Stimulated activated CD8-positive, alpha-beta memory T cell treated with anti-CD3 and anti-CD28 coated beads, Interleukin-2, amount 100 ng/mL, for 48 hours (primary cell): ENCODE data around the gene NPB.

ENCODE experiments used
- DNase-seq, 2 donors: peaks; one replicate each; pipeline ENCODE4 v3.0.0-alpha.2; 2020; ENCODE audit warnings: low read depth in 2 of 2

The NPB gene

DNA sequence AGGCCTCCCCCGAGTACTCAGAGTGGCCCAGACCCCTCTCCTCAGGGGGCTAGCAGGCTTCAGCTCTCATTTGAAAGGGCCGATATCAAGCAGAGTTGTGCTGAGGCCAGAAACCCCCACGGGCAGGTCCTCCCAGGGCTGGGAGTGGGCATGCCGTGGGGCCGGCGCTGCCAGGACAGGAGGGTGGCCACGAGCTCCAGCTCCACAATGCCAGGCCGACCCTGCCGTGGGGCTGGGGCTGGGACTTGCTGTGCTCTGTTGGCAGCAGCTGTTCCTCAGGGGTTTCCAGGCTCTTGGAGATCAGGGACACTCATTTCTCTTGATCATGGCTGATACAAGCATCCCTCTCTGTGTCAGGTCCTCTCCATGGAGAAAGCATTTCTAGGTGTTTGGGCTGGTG is 3.2 kb upstream of the NPB start:
- no peak for DNase-seq

DNA sequence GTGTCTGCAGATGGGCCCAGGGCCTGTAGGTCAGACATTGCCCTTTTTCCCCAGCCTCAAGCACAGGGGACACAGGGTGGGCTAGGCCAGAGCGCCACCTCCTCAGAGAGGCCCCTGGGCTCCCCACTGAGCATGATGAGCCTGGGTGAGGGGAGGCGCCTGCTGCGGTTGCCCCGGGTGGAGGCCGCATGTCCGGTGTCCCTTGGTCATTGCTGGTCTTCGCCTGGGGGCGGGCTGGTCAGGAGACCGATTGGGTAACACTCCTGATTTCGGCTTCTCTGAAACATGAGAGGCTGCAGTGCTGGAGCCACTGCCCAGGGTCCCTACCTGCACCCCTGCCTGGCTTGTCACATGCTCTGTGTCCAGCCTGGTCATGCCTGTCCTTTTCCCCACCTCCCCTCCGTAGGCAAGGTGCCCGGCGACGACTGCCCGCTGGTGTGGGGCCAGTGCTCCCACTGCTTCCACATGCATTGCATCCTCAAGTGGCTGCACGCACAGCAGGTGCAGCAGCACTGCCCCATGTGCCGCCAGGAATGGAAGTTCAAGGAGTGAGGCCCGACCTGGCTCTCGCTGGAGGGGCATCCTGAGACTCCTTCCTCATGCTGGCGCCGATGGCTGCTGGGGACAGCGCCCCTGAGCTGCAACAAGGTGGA is 2.4 kb upstream of the NPB start:
- no peak for DNase-seq

DNA sequence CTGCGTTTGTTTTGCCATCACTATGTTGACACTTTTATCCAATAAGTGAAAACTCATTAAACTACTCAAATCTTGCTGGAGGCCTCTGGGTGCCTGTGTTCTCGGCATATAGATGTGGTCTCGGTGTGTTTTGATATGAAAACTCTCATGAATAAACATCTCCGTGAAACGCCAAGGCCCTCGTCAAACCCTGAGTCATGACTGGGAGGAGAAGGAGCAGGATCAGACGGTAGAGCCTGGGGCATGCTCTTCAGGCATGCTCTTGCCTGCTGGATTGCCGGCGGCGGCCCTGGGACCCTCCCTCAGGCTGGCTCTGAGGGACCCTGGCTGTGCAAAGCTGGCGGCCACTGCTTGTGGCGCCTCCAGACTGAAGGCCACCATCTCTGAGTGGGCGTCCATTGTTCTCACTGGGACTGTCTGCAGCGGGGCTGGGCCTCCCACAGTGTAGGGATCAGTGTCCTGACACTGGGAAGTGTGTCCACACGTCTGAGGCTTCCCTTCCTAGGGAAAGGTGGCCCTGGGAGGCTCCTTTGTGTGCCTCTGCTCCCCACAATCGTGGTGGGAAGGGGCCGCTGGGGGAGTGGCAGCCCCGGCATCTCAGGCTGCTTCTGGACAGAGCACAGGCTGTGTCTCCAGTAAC is 1.7 kb upstream of the NPB start:
- no peak for DNase-seq

DNA sequence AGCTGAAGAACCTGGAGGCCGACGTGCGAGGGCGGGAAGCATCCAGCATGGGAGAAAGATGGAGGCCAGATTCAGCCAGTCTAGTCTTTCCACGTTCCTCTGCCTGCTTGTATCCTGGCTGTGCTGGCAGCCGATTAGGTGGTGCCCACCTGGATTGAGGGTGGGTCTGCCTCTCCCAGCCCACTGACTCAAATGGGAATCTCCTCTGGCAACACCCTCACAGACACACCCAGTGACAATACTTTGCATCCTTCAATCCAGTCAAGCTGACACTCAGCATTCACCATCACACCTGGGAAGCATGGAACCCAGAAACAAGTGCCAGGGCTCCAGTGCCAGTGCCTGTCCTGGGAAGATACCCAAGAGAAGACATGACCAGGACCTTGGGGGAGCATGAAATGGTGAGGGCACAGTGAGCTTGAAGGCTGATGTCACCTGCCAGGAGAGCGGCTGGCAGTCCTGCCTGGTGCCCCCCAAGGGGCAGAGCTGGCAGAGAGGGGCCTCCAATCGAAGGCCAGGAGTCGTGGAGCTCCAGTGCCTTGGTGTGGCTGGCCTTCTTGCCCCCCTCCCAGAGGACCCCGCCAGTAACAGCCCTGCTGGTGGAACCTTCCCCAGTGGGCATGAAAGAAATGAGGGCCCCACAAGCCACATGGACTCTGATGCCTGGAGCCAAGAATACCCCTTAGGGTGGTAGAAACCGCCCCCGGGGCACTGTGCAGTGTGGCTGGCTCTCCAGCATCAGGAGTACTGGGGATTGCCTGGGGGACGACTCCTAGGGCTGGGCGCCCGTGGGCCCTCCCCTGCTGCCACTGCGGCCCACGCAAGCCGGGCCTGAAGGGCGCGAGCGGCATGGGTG is 643 bp upstream of the NPB start:
- DNase-seq = no peak

DNA sequence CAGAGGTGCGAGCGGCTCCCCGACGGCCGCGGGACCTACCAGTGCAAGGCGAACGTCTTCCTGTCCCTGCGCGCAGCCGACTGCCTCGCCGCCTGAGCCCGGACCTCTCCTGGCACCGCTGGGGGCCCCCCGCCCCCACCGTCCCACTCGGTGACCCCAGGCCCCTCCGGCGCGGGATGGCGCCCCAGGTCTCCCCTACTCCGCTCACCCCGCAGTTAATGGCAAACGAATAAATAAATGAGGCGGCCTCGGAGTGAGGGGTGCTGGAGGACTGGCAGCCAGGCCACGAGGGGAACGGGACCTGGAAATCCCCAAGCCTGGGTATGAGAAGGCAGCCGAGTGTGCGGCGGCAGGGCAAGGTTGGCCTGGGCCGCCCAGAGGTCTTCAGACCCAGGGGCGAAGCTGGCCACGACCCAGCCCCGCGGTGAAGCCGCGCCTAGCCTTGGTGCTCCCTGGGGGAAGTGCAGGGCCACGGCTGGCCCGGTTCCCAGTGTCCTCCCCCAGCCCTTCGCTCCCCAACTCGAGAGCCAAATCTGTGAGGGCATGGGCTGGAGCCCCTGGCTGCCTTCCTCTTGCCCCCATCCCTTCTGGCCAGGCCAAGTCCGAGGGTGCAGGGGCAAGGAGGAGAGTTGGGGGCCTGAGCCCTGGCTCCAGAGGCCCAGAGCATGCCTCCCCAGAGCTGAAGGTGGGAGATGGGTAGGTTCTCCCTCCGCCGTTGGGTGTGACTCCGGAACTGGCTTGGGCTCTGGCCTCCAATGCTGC is 796 bp downstream of the NPB start:
- DNase-seq = no peak

DNA sequence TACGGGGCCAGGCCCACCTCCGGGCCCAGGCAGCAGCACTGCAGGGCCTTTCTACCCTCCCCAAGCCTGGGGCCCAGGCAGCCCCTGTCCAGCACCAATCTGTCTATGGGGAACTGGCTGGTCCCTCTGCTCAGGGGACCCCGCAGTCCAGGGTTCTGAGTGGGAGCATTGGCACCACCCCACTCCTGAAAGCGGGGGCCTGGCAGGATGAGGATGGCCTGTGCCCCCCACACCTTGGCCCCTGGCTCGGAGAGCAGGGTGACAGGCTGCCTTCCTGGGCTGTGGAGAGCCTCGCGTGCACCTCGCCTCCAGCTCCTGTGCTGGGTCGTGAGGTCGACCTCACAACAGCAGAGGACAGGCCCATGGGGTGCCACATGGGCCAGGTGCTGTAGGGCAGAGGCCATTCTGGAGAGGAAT is 1.4 kb downstream of the NPB start:
- no peak for DNase-seq

DNA sequence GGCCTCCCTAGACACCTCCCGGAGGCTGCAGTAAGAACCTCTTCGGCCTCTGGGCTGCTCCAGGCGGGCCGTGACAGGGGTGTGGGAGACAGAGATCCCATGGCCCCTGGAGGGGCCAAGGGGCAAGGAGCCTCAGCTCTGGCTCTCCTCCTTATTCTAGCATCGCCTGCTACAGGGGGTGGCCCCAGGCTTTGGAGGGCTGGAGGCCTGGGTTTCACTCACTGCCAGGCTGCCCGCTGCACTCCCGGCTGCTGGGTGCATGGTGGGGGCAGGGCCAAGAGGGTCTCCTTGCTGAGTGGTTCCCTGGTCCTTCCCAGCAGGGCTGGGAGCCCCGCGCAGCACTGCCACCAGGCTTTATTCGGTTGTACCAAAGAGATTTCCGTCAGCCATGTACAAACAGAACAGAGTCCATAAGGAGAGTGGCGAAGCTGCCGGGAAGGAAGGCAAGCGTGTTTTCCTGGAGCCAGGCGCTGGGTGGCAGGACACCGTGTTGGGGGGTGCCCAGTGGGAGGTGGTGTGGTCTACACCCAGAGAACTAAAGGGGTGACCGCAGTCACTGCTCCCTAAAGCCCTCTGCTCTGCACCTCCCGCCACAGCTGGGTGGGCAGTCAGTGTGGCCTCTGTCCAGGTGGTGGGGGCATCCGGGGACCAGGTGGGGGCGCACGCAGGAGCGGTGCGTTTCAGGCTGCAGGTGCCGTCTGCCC is 2.0 kb downstream of the NPB start:
- no peak for DNase-seq

DNA sequence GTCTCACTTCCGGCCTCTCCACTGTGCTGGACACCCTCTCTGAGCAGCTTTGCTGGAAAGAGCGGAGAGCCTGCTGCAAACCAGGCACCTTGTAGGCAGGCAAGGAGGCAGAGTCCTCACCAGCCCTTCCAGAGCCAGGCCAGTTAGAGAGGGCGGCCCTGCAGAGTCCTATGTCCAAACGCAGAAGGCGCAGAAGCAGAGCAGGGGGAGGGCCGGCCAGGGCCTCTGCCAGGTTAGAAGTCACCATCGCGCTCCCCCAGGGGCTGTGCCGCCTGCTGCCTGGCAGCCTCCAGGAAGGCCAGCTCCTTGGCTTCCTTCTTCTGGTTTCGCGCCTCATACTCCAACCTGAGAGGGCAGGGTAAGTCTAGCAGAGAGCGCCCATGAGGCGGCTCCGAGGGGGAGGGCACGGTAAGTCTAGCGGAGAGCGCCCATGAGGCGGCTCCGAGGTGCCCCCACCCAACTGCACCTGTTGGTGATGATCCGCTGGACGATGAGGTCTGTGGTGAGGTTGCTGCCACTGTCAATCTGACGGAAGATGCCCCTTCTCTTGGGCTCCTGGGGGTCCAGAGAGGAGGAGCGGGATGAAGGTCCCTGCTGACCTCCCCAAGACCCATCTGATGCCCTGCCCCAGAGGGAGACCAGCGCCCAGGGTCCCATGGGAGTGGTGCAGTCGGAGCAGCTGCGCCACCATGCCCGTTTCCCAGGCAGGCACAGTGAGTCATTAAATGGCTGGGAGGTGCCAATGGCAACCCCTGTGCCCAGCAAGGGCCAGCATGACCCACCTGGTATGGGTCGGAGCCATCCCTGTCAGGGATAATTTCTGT is 2.8 kb downstream of the NPB start:
- DNase-seq = no peak

DNA sequence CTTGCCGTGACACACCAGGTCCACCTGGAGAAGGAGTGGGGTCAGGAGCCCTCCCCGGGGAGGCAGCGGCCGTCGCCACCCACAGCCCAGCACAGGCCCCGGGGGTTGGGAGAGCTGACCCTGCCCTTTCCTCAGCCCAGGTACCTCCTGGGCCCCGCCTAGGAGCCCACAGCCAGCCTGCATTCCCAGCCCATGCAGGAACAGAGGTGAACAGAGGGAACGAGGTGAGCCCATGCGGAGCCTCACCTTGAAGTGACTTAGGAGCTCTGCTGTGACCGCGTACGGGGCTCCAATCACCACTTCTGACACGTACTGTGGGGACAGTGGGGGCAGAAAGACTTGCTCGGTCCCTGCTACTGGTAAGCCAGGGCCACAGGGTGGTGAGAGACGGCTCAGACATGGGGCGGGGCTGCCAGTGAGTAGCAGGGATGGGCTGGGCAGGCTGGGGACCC is 3.4 kb downstream of the NPB start:
- DNase-seq = no peak

DNA sequence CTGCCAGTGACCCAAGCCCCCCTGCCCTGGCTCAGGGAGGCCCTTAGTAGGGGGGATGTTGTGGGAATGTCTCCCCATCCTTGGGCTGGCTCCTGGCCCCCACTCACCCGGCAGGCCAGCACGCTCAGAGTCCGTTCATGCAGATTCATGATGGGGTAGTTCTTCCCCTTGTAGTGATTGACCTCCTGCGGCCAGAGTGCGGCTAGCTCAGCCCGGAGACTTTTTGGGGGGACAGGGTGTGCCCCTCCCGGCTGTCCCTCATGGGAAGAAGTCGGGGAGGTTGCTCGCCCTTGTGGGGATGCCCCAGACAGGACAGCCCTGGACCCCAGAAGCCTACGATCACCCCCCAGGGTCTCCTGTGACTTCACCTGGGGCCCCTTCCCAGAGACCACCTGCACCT is 4.0 kb downstream of the NPB start:
- DNase-seq = no peak

DNA sequence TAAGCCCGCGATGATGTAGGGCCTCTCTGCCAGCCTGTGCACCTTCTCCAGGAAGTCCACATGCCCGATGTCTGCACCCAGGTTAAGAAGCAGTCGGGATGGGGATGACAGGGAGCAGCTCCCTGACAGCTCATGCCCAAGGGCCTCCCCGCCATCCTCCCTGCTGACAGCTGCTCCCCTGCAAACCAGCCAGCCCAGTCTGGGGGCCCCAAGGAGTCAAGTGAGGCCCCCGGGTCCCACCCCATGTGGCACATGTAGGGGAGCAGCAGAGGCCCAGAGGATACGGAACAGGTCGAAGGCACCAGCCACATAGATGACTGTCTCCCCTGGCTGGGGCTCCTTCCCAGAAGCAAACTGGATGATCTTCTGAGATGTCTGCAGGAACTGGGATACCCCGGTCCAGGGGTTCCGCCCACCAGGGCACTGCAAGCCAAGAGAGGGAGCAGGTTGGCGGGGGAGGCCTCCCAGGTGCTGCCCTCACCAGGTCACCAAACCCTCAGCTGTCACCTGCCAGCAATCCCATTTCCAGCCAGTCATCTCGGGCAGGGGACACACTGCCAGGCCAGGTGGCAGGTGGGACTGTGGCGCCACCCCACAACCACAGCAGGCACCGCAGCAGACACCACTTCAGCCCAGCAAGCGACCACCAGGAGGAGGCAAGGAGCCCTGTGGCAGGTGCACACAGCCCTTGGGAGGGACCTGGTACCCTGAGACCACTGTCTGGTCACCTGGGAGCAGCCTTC is 4.6 kb downstream of the NPB start:
- DNase-seq = no peak

DNA sequence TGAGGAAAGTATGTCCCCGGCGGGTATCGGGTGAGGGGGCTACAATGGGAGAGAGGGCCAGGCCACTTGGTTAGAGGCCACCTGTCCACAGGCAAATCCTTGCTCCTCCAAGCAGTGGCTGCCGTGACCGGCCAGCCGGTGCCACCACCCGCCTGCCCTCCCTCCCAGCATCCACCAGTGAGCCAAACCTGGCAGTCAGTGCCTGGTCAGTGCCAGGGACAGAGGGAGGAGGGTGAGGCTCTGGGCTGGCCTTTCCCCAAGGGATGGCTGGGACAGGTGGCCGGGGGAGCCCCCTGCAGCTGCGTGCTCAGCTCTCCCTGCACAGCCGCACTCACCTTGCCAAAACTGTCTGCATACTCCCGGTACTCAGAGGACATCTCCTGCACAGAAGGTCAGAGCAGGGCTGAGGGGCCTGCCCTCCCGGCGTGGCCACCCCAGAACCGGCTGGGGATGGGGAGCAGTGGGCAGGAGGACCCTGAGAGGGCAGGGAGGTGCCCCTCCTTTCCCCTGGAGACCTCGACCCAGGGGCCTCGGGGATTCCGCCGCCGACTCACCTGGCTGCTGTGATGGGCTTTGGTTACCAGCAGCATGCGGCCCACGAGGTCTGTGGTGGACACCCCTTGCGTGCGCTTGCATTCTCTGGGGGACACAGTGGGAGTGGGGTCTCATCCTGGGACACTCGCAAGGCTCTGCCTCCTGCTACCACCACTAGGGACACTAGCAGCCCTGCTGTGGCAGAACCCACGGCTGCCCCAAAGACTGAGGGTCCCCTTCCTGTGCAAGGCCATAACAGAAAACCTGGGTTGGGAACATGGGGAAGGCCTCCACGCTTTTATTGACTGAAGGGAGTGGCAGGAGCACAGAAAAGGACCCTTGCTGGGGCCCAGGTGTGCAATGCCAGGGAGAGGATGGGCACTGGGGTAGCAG is 5.4 kb downstream of the NPB start:
- DNase-seq = no peak

DNA sequence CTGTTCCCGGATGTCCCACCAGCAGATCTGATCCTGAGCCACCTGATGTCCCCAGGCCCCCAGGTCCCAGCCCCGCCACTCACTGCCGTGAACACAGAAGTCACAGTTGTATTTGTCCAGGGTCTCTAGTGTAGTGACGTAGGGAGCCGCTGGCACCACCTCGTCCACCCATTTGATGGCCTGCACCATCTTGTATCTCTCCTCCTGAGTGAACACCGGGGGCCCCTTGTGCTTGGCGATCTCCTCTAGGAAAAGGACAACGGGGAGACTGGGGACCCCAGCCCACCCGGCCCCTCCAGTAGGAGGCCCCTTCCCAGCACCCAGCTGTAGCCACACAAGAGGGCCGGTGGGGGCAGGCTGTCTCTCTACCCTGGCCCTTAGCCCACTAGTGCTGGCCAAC is 6.8 kb downstream of the NPB start:
- DNase-seq = no peak

DNA sequence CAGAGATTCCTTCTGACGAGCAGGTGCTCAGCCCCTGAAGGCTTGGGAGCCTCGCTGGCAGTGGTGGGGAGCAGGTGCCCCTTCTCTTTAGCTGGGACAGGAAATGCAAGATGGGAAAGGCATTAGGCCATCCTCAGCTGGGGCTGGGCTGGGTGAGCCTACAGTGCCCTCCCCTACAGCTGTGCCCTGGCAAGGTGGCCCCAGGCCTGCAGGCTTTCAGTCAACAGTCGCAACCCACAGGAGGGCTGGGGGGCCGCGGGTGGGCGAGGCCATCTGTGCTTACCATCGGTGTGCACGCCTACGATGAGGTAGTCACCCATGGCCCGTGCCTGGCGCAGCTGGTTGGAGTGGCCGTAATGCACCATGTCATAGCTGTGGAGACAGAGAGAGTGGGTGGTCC is 7.2 kb downstream of the NPB start:
- no peak for DNase-seq

DNA sequence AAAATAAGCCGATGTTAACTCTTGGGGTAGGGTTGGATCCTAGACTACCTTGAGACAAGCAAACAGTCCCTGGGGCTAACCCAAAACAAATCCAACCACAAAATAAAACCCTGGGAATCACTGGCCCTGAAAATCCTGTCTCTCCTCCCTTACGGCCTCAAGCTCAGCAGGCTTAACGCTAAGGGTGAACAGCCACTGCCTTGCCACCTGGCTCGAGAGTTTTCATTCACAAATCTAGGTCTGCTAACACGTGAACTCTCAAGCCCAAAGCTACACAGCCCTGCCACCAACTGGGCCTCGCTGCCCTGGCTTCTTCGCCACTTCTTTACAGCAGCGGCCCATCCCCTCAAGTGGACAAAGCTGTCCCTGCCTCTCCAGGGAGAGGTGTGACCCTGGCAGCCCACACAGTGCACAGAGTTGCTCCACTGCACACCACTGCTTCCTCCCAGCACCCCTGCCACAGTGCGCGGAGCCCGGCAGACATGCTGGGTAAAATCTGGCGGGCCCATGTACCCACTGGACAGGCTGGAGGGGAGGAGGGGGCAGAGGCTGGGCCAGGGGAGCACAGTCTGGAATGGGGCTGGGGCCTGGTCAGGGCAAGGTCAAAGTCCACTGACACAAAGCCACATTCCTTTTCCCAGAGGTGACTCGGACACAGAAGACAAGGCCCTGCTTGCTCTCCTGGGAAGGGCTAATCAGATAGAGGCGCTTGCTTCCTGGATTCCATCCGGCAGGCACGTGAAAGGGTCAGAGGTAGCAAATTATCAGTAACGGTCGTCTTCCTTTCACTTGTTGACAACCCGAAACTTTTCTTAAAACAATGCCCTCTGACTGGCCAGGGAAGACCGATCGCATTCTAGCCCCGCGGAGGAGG is 8.2 kb downstream of the NPB start:
- DNase-seq = no peak

DNA sequence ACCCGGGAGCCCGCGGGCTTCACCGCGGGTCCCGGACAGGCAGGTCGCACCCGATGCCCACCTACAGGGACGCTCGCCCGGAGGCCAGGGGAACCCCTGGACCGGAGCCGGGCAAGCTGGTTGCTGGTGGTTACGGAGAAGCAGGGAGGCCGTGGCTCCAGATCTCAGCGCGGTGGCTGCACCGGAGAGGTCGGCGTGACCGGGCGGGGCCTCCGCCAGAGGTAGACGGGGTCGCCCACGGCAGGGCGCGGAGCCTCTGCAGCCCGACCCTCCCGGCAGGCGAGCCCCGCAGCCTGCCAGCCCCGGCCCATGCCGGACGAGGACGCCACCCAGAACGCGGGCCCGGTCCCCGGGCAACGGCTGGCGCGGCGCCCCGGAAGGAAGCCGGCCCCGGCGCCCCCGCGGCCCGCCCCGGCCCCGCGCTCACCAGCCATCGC is 8.8 kb downstream of the NPB start:
- no peak for DNase-seq

DNA sequence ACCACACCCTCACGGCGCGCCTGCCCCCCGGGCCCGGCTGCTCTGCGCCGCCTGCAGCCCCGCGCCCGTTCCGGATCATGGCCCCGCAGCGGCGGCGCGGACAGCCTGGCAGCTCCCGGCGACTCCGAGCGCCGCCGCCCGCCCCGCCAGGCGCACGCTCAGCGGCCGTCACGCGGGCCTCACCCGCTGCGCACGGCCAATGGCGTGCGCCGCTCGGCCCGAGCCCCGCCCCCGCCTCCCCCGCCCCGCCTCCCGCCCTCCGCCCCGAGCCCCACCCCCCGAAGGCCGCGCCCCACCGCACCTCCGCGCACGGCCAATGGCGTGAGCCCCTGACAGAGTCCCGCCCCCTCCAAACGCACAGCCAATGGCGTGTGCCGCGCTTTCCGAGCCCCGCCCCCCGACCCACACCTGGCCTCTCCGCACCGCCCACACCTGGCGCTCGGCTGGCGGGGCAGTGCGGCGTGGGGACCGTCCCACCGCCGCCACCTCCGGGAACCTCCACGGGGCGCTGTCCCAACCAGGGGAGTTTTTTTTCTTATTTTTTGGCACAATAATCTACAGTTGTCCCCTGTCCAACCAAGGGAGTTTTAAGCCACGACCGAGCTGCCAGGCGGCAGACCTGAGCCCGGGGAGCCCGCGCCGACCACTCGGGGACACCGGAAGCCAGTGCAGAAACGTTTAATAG is 9.4 kb downstream of the NPB start, which contains the start of gene PCYT2:
PCYT2 (minus strand) TSS at position 123 of the 685 bp plus-strand sequence; CDS start at position 79, 44 bp downstream.
- DNase-seq = peak; percentile 88 to 90
